HEK293 (cell line): ENCODE data around the gene DYNLT2B.

Experiments used
- CTCF ChIA-PET: fragments of 350-600 bp; formaldehyde crosslinking; extraction: SDS; loops from one replicate; lab custom pipeline; 2021; ENCODE audit warnings: antibody characterized with exemption; lab: Yijun Ruan, JAX
- POLR2A ChIA-PET: fragments of 300-600 bp; formaldehyde crosslinking; extraction: SDS; loops from one replicate; lab custom pipeline; 2020; ENCODE audit warnings: antibody characterized with exemption, inconsistent platforms; lab: Yijun Ruan, JAX
- H3K27ac ChIP-seq: fragments of 200-500 bp; sonication (Bioruptor generic); 2 replicates; pipeline ENCODE4 v1.5.1; 2014; ENCODE audit warnings: low read depth, low read length, control low read depth, inconsistent platforms; ENCODE audit errors: extremely low read depth
- H3K36me3 ChIP-seq, 2 experiments: fragments of 200-500 bp in 1 of 2; sonication (Bioruptor generic) in 1 of 2; 1 replicate in 1 of 2; 2 replicates in 1 of 2; pipeline ENCODE4 v1.5.1; 2014 to 2017; ENCODE audit warnings: inconsistent platforms in 2 of 2, low read length in 2 of 2; ENCODE audit not compliant: control insufficient read depth in 2 of 2, insufficient read depth in 1 of 2
- H3K4me1 ChIP-seq: fragments of 200-500 bp; sonication (Bioruptor generic); 2 replicates; pipeline ENCODE4 v1.5.1; 2014; ENCODE audit warnings: mild to moderate bottlenecking, low read length, inconsistent platforms; ENCODE audit not compliant: control insufficient read depth, insufficient read depth
- H3K4me3 ChIP-seq: 2 replicates; pipeline ENCODE4 v1.5.1; 2011; ENCODE audit warnings: low read depth, mild to moderate bottlenecking, control low read depth, low read length, moderate library complexity
- H3K9me3 ChIP-seq: fragments of 200-500 bp; sonication (Bioruptor generic); 2 replicates; pipeline ENCODE4 v1.5.1; 2014; ENCODE audit warnings: low read depth, low read length, inconsistent platforms; ENCODE audit not compliant: control insufficient read depth, insufficient read depth
- EGR2 ChIP-seq: fragments of 450-650 bp; formaldehyde crosslinking; IDR thresholded peaks from 2 replicates; pipeline ENCODE4 v1.5.1; 2016; ENCODE audit warnings: low read depth, missing biosample characterization, missing genetic modification characterization
- GLIS1 ChIP-seq: fragments of 450-650 bp; formaldehyde crosslinking; IDR thresholded peaks from 2 replicates; pipeline ENCODE4 v1.5.1; 2016; ENCODE audit warnings: missing biosample characterization, missing genetic modification characterization
- KLF10 ChIP-seq: fragments of 450-650 bp; IDR thresholded peaks from 2 replicates; pipeline ENCODE4 v1.5.1; 2018; ENCODE audit warnings: missing biosample characterization, mild to moderate bottlenecking, missing genetic modification characterization
- KLF9 ChIP-seq: fragments of 450-650 bp; formaldehyde crosslinking; IDR thresholded peaks from 2 replicates; pipeline ENCODE4 v1.5.1; 2016; ENCODE audit warnings: missing biosample characterization, missing genetic modification characterization, low read depth
- MZF1 ChIP-seq: fragments of 450-650 bp; formaldehyde crosslinking; IDR thresholded peaks from 2 replicates; pipeline ENCODE4 v1.5.1; 2017; ENCODE audit warnings: missing biosample characterization, missing genetic modification characterization, borderline replicate concordance
- OVOL3 ChIP-seq: fragments of 450-650 bp; formaldehyde crosslinking; IDR thresholded peaks from 2 replicates; pipeline ENCODE4 v1.5.1; 2016; ENCODE audit warnings: missing biosample characterization, missing genetic modification characterization
- ZBTB17 ChIP-seq: fragments of 450-650 bp; formaldehyde crosslinking; IDR thresholded peaks from 2 replicates; pipeline ENCODE4 v1.5.1; 2016; ENCODE audit warnings: missing biosample characterization, missing genetic modification characterization
- ZBTB20 ChIP-seq: fragments of 450-650 bp; formaldehyde crosslinking; IDR thresholded peaks from 2 replicates; pipeline ENCODE4 v1.5.1; 2016; ENCODE audit warnings: missing biosample characterization, missing genetic modification characterization
- ZEB2 ChIP-seq: fragments of 450-650 bp; formaldehyde crosslinking; IDR thresholded peaks from 2 replicates; pipeline ENCODE4 v1.5.1; 2016; ENCODE audit warnings: missing biosample characterization, missing genetic modification characterization
- ZIC2 ChIP-seq: fragments of 450-650 bp; formaldehyde crosslinking; IDR thresholded peaks from 2 replicates; pipeline ENCODE4 v1.5.1; 2016; ENCODE audit warnings: missing biosample characterization, missing genetic modification characterization
- ZNF121 ChIP-seq: fragments of 450-650 bp; formaldehyde crosslinking; IDR thresholded peaks from 2 replicates; pipeline ENCODE4 v1.5.1; 2016; ENCODE audit warnings: missing biosample characterization, missing genetic modification characterization
- ZNF140 ChIP-seq: fragments of 450-650 bp; formaldehyde crosslinking; IDR thresholded peaks from 2 replicates; pipeline ENCODE4 v1.5.1; 2016; ENCODE audit warnings: missing biosample characterization, missing genetic modification characterization
- ZNF202 ChIP-seq: fragments of 450-650 bp; formaldehyde crosslinking; IDR thresholded peaks from 2 replicates; pipeline ENCODE4 v1.5.1; 2016; ENCODE audit warnings: missing biosample characterization, missing genetic modification characterization, borderline replicate concordance
- ZNF600 ChIP-seq: fragments of 450-650 bp; formaldehyde crosslinking; IDR thresholded peaks from 2 replicates; pipeline ENCODE4 v1.5.1; 2016; ENCODE audit warnings: missing biosample characterization, missing genetic modification characterization
- ZNF664 ChIP-seq: fragments of 450-650 bp; formaldehyde crosslinking; IDR thresholded peaks from 2 replicates; pipeline ENCODE4 v1.5.1; 2016; ENCODE audit warnings: missing biosample characterization, missing genetic modification characterization
- ZNF785 ChIP-seq: fragments of 450-650 bp; formaldehyde crosslinking; IDR thresholded peaks from 2 replicates; pipeline ENCODE4 v1.5.1; 2016; ENCODE audit warnings: missing biosample characterization, missing genetic modification characterization
- ZSCAN30 ChIP-seq: fragments of 450-650 bp; IDR thresholded peaks from 2 replicates; pipeline ENCODE4 v1.5.1; 2018; ENCODE audit warnings: missing biosample characterization, mild to moderate bottlenecking, missing genetic modification characterization, moderate library complexity
- TF ChIP-seq, protein P1 (sequence below): fragments of 450-650 bp; formaldehyde crosslinking; IDR thresholded peaks from 2 replicates; pipeline ENCODE4 v1.5.1; 2016; ENCODE audit warnings: missing biosample characterization, missing genetic modification characterization
- TF ChIP-seq, protein P2 (sequence below): fragments of 450-650 bp; formaldehyde crosslinking; IDR thresholded peaks from 2 replicates; pipeline ENCODE4 v1.5.1; 2016; ENCODE audit warnings: missing biosample characterization, missing genetic modification characterization, borderline replicate concordance
- TF ChIP-seq, protein P3 (sequence below): fragments of 450-650 bp; formaldehyde crosslinking; IDR thresholded peaks from 2 replicates; pipeline ENCODE4 v1.5.1; 2016; ENCODE audit warnings: missing biosample characterization, missing genetic modification characterization
- TF ChIP-seq, protein P4 (sequence below): fragments of 450-650 bp; formaldehyde crosslinking; IDR thresholded peaks from 2 replicates; pipeline ENCODE4 v1.5.1; 2016; ENCODE audit warnings: missing biosample characterization, missing genetic modification characterization

Gene DYNLT2B

DNA sequence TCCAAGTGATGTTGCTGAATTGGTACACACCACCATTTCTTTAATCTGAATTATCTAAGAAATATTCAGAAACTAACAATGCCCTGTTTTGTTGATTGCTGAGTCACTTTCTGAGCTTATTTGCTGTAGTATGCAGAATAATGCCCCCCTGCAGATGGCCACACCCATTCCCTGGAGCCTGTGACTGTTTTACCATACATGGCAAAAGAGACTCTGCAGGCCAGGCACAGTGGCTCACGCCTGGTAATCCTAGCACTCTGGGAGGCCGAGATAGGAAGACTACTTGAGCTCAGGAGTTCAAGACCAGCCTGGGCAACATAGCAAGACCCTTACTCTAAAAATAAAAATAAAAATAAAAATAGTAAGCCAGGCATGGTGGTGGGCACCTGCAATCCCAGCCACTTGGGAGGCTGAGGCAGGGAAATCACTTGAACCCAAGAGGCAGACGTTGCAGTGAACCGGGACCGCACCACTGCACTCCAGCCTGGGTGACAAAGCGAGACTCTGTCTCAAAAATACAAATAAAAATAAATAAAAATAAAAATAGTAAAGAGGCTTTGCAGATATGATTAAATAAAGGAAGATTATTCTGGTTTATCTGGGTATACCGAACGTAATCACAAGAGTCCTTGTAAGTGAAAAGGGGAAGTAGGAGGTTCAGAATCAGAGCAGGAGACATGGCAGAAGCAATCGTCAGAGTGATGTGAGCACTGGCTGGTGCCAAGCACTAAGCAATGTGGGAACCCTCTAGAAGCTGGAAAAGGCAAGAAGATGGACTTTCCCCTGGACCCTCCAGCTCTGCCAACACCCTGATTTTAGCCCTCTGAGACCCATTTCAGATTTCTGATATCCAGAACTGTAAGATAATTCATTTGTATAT is 49.5 kb downstream of the DYNLT2B start:
- CTCF ChIA-PET = interaction anchor here (0.7 to 1.0 kb wide), 3 partner anchors 15 to 262 kb away, joined by 3 to 6 read pairs (median 4); no protein-coding TSS in a partner anchor
- Histone ChIP-seq H3K9me3 (no peaks in the 10 kb centered on the region), H3K4me3 (no peak overlapping the region), H3K27ac (no peak overlapping the region), H3K36me3 (peaks cover 0 to 44% of the 10 kb centered on the region in 2 experiments; a peak in 2 of 3 replicates), H3K4me1 (no peaks in the 10 kb centered on the region)
- TF ChIP-seq, protein P1, sequence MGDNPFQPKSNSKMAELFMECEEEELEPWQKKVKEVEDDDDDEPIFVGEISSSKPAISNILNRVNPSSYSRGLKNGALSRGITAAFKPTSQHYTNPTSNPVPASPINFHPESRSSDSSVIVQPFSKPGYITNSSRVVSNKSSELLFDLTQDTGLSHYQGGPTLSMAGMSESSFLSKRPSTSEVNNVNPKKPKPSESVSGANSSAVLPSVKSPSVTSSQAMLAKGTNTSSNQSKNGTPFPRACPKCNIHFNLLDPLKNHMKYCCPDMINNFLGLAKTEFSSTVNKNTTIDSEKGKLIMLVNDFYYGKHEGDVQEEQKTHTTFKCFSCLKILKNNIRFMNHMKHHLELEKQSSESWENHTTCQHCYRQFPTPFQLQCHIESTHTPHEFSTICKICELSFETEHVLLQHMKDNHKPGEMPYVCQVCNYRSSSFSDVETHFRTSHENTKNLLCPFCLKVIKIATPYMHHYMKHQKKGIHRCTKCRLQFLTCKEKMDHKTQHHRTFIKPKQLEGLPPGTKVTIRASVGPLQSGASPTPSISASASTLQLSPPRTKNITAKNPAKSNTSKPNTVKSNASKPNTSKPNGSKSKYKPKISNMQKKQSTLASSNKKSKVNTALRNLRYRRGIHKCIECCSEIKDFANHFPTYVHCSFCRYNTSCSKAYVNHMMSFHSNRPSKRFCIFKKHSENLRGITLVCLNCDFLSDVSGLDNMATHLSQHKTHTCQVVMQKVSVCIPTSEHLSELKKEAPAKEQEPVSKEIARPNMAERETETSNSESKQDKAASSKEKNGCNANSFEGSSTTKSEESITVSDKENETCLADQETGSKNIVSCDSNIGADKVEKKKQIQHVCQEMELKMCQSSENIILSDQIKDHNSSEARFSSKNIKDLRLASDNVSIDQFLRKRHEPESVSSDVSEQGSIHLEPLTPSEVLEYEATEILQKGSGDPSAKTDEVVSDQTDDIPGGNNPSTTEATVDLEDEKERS = 0 out of 2 replicates have a peak, but pooled peaks have one; percentile 43
- TF ChIP-seq ZNF121 (tag by site-specific recombination) (peak; percentile 72), ZEB2 (tag by site-specific recombination) (no peak), ZSCAN30 (tag by site-specific recombination) (no peak), ZBTB20 (tag by site-specific recombination) (no peak), KLF10 (tag by site-specific recombination) (0 out of 2 replicates have a peak, but pooled peaks have one; percentile 23), KLF9 (peak; percentile 52; the same call in 1 of the 2 replicates), ZNF600 (tag by site-specific recombination) (no peak), ZBTB17 (tag by site-specific recombination) (0 out of 2 replicates have a peak, but pooled peaks have one; percentile 18), ZNF664 (tag by site-specific recombination) (no peak), ZIC2 (0 out of 2 replicates have a peak, but pooled peaks have one; percentile 19), ZNF785 (tag by site-specific recombination) (no peak), OVOL3 (no peak), ZNF140 (tag by site-specific recombination) (no peak), MZF1 (tag by site-specific recombination) (no peak), ZNF202 (no peak), GLIS1 (tag by site-specific recombination) (peak; percentile 78), EGR2 (tag by site-specific recombination) (no peak)
- TF ChIP-seq, protein P2, sequence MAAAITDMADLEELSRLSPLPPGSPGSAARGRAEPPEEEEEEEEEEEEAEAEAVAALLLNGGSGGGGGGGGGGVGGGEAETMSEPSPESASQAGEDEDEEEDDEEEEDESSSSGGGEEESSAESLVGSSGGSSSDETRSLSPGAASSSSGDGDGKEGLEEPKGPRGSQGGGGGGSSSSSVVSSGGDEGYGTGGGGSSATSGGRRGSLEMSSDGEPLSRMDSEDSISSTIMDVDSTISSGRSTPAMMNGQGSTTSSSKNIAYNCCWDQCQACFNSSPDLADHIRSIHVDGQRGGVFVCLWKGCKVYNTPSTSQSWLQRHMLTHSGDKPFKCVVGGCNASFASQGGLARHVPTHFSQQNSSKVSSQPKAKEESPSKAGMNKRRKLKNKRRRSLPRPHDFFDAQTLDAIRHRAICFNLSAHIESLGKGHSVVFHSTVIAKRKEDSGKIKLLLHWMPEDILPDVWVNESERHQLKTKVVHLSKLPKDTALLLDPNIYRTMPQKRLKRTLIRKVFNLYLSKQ (tag by site-specific recombination) = no peak
- TF ChIP-seq, protein P3, sequence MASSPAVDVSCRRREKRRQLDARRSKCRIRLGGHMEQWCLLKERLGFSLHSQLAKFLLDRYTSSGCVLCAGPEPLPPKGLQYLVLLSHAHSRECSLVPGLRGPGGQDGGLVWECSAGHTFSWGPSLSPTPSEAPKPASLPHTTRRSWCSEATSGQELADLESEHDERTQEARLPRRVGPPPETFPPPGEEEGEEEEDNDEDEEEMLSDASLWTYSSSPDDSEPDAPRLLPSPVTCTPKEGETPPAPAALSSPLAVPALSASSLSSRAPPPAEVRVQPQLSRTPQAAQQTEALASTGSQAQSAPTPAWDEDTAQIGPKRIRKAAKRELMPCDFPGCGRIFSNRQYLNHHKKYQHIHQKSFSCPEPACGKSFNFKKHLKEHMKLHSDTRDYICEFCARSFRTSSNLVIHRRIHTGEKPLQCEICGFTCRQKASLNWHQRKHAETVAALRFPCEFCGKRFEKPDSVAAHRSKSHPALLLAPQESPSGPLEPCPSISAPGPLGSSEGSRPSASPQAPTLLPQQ (tag by site-specific recombination) = no peak
- TF ChIP-seq, protein P4, sequence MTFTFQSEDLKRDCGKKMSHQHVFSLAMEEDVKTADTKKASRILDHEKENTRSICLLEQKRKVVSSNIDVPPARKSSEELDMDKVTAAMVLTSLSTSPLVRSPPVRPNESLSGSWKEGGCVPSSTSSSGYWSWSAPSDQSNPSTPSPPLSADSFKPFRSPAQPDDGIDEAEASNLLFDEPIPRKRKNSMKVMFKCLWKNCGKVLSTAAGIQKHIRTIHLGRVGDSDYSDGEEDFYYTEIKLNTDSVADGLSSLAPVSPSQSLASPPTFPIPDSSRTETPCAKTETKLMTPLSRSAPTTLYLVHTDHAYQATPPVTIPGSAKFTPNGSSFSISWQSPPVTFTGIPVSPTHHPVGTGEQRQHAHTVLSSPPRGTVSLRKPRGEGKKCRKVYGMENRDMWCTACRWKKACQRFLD (tag by site-specific recombination) = no peak
- POLR2A ChIA-PET = interaction anchor here (1.6 kb wide), 1 partner anchor 13 kb away, joined by 3 read pairs; no protein-coding TSS in a partner anchor
